HepG2 (cell line): ENCODE measurements around the gene ISOC2. TPM values are rescaled to one million over a fixed set of nuclear protein-coding genes. Genes with fewer than 3 reads are reported as not detected.

Source experiments
- AHDC1 ChIP-seq: sonication (generic); formaldehyde crosslinking; IDR thresholded peaks from 2 replicates; pipeline ENCODE4 v1.5.1; 2020; ENCODE audit warnings: mild to moderate bottlenecking, missing genetic modification reagents, borderline replicate concordance
- ARNT2 ChIP-seq: sonication (generic); formaldehyde crosslinking; IDR thresholded peaks from 2 replicates; pipeline ENCODE4 v1.8.0; 2022; ENCODE audit warnings: mild to moderate bottlenecking, low read depth, missing genetic modification reagents, moderate library complexity
- CCAR2 ChIP-seq: fragments of 200-400 bp; formaldehyde crosslinking; optimal IDR thresholded peaks from 2 replicates; pipeline ENCODE3; 2018; ENCODE audit warnings: low read depth, mild to moderate bottlenecking, low read length, moderate library complexity
- ETV5 ChIP-seq: IDR thresholded peaks from 2 replicates; pipeline ENCODE4 v1.6.1; 2018; ENCODE audit warnings: missing biosample characterization, missing genetic modification reagents, inconsistent platforms, borderline replicate concordance
- GZF1 ChIP-seq: sonication (generic); formaldehyde crosslinking; IDR thresholded peaks from 2 replicates; pipeline ENCODE4 v1.5.1; 2020; ENCODE audit warnings: mild to moderate bottlenecking, missing genetic modification reagents
- ISX ChIP-seq: sonication (generic); formaldehyde crosslinking; conservative IDR thresholded peaks from 2 replicates; pipeline ENCODE4 v1.5.0; 2020; ENCODE audit warnings: missing genetic modification reagents
- NCOA1 ChIP-seq: sonication (generic); formaldehyde crosslinking; IDR thresholded peaks from 2 replicates; pipeline ENCODE4 v1.9.0; 2021; ENCODE audit warnings: missing genetic modification reagents
- SALL1 ChIP-seq: sonication (generic); formaldehyde crosslinking; IDR thresholded peaks from 2 replicates; pipeline ENCODE4 v1.8.0; 2022; ENCODE audit warnings: mild to moderate bottlenecking, missing genetic modification reagents
- SATB2 ChIP-seq: sonication (generic); formaldehyde crosslinking; IDR thresholded peaks from 2 replicates; pipeline ENCODE4 v1.5.0; 2020; ENCODE audit warnings: missing genetic modification reagents
- TBP ChIP-seq: sonication (generic); formaldehyde crosslinking; IDR thresholded peaks from 2 replicates; pipeline ENCODE4 v1.5.0; 2020; ENCODE audit warnings: missing genetic modification reagents
- TGIF2 ChIP-seq: IDR thresholded peaks from 2 replicates; pipeline ENCODE4 v1.6.1; 2016; ENCODE audit warnings: control low read depth, missing compliant biosample characterization
- U2AF1 ChIP-seq: fragments of 200-400 bp; formaldehyde crosslinking; optimal IDR thresholded peaks from 2 replicates; pipeline ENCODE3; 2017; ENCODE audit warnings: mild to moderate bottlenecking, low read depth, low read length
- ZBTB37 ChIP-seq: sonication (generic); formaldehyde crosslinking; IDR thresholded peaks from 2 replicates; pipeline ENCODE4 v1.4.0; 2020; ENCODE audit warnings: mild to moderate bottlenecking, missing genetic modification reagents
- ZNF30 ChIP-seq: sonication (generic); formaldehyde crosslinking; IDR thresholded peaks from 2 replicates; pipeline ENCODE4 v1.5.0; 2020; ENCODE audit warnings: mild to moderate bottlenecking, missing genetic modification reagents
- ZNF530 ChIP-seq: sonication (generic); formaldehyde crosslinking; IDR thresholded peaks from 2 replicates; pipeline ENCODE4 v1.5.0; 2020; ENCODE audit warnings: low read depth, mild to moderate bottlenecking, missing genetic modification reagents
- ZNF567 ChIP-seq: sonication (generic); formaldehyde crosslinking; IDR thresholded peaks from 2 replicates; pipeline ENCODE4 v1.8.1; 2023; ENCODE audit warnings: mild to moderate bottlenecking, missing genetic modification reagents, borderline replicate concordance
- ZNF576 ChIP-seq: sonication (generic); formaldehyde crosslinking; IDR thresholded peaks from 2 replicates; pipeline ENCODE4 v1.4.0; 2020; ENCODE audit warnings: mild to moderate bottlenecking, missing genetic modification reagents
- ZNF605 ChIP-seq: sonication (generic); formaldehyde crosslinking; IDR thresholded peaks from 2 replicates; pipeline ENCODE4 v1.8.0; 2022; ENCODE audit warnings: mild to moderate bottlenecking, missing genetic modification reagents
- ZNF704 ChIP-seq: sonication (generic); formaldehyde crosslinking; IDR thresholded peaks from 2 replicates; pipeline ENCODE4 v1.8.1; 2023; ENCODE audit warnings: mild to moderate bottlenecking, inconsistent platforms, moderate library complexity, missing genetic modification reagents, borderline replicate concordance
- ZNF790 ChIP-seq: sonication (generic); formaldehyde crosslinking; IDR thresholded peaks from 2 replicates; pipeline ENCODE4 v1.8.0; 2022; ENCODE audit warnings: missing genetic modification reagents, mild to moderate bottlenecking, borderline replicate concordance
- ZSCAN5A ChIP-seq: sonication (generic); formaldehyde crosslinking; IDR thresholded peaks from 2 replicates; pipeline ENCODE4 v1.8.0; 2022; ENCODE audit warnings: mild to moderate bottlenecking, missing genetic modification reagents, borderline replicate concordance
- polyA plus RNA-seq, 8 experiments: library from polyadenylated mRNA; depleted of rRNA in 3 of 8; stranded (reverse) in 7 of 8; unstranded in 1 of 8; fragments of >200 nt; fragmentation: Illumina TruSeq in 4 of 8; extraction: Trizol in 4 of 8; gene quantifications; 2 replicates each; pipeline versions ENCODE4 v1.2.1 to v1.2.3, GENCODE V29; 2011 to 2016; ENCODE audit warnings: low read depth in 4 of 8, missing spikeins in 1 of 8, mixed read lengths in 1 of 8; ENCODE audit not compliant: insufficient read depth in 1 of 8
- total RNA-seq, 5 experiments: library from RNA; depleted of rRNA; stranded (reverse); fragments of >200 nt; fragmentation: Illumina TruSeq; extraction: Trizol; gene quantifications; 2 replicates each; pipeline ENCODE4 v1.2.3, GENCODE V29; 2016; ENCODE audit warnings: low read depth in 1 of 5

Gene ISOC2
- total and polyA plus RNA-seq, 2 of the 13 experiments (the other 11 are each of a cell fraction or from before 2014, with no cell fraction given) = 76.8 to 105 TPM

- TF ChIP-seq ZNF530 (no peak), ZNF704 (CRISPR knock-in tag) (no peak), ARNT2 (CRISPR knock-in tag) (peak; percentile 71; the same call in 1 of the 2 replicates), SALL1 (CRISPR knock-in tag) (peak; percentile 92), CCAR2 (no peak), ZNF30 (CRISPR knock-in tag) (no peak), TBP (CRISPR knock-in tag) (no peak), ZNF576 (no peak), NCOA1 (no peak), ZNF567 (CRISPR knock-in tag) (no peak), GZF1 (CRISPR knock-in tag) (0 out of 2 replicates have a peak, but pooled peaks have one; percentile 56), U2AF1 (no peak), ZNF790 (CRISPR knock-in tag) (peak; percentile 83; the same call in 1 of the 2 replicates), ZNF605 (CRISPR knock-in tag) (peak; percentile 71; the same call in 1 of the 2 replicates), ZBTB37 (CRISPR knock-in tag) (no peak), ETV5 (CRISPR knock-in tag) (no peak), TGIF2 (CRISPR knock-in tag) (peak; percentile 84), ISX (CRISPR knock-in tag) (no peak), SATB2 (CRISPR knock-in tag) (0 out of 2 replicates have a peak, but pooled peaks have one; percentile 62), AHDC1 (CRISPR knock-in tag) (no peak), ZSCAN5A (CRISPR knock-in tag) (no peak)
Observed at GRCh38 chr19:55437410-55437809, 24.0 kb downstream of the ISOC2 start (continued).
